Transverse colon (tissue), 4 donors: ENCODE measurements around the gene SLBP. TPM values are rescaled to one million over a fixed set of nuclear protein-coding genes. Genes with fewer than 3 reads are reported as not detected.

Experiments
- DNase-seq: peaks from one replicate; pipeline ENCODE4 v3.0.0-alpha.2; 2019
- H3K27ac ChIP-seq, 4 donors: fragments of 200-600 bp; sonication (generic); 2 replicates each; pipeline ENCODE4 v1.5.1; 2016 to 2018; ENCODE audit warnings: inconsistent platforms in 4 of 4
- H3K27me3 ChIP-seq: fragments of 200-600 bp; sonication (generic); 2 replicates; pipeline ENCODE4 v1.5.1; 2017; ENCODE audit warnings: inconsistent platforms
- H3K36me3 ChIP-seq, 4 donors: fragments of 200-600 bp; sonication (generic); 2 replicates each; pipeline ENCODE4 v1.5.1; 2017 to 2019; ENCODE audit warnings: inconsistent platforms in 4 of 4
- H3K4me1 ChIP-seq, 4 donors: fragments of 200-600 bp; sonication (generic); 2 replicates each; pipeline ENCODE4 v1.5.1; 2017 to 2020; ENCODE audit warnings: inconsistent platforms in 4 of 4
- H3K4me3 ChIP-seq, 4 donors: fragments of 200-600 bp; sonication (generic); 1 replicate in 1 of 4; 2 replicates in 3 of 4; pipeline versions ENCODE4 v1.5.1 to v1.6.1; 2017 to 2019; ENCODE audit warnings: inconsistent platforms in 4 of 4
- H3K9me3 ChIP-seq, 2 donors: fragments of 200-600 bp; sonication (generic); 2 replicates each; pipeline ENCODE4 v1.5.1; 2017 to 2019; ENCODE audit warnings: inconsistent platforms in 2 of 2
- EP300 ChIP-seq: sonication (generic); formaldehyde crosslinking; IDR thresholded peaks from one replicate; pipeline ENCODE4 v1.6.1; 2017; ENCODE audit warnings: antibody characterized with exemption, low read depth
- POLR2A ChIP-seq: fragments of 450-650 bp; IDR thresholded peaks from one replicate; pipeline ENCODE4 v1.6.1; 2016; ENCODE audit warnings: antibody characterized with exemption, mild to moderate bottlenecking, moderate library complexity
- POLR2AphosphoS5 ChIP-seq, 3 donors: sonication (generic); formaldehyde crosslinking; IDR thresholded peaks; one replicate each; pipeline ENCODE4 v1.6.1; 2016; ENCODE audit warnings: antibody characterized with exemption in 3 of 3
- WGBS, 2 donors: methylation state at CpG; one replicate each; pipeline ENCODE4 v1.1.5; 2018; ENCODE audit warnings: low coverage in 1 of 2; 5-methylcytosine and 5-hydroxymethylcytosine counted together
- in situ Hi-C, 4 donors: fragments of 200-750 bp; cut with MboI; loops; one replicate each; pipeline versions ENCODE4 v1.15.0 to v1.15.1; 2017; ENCODE audit warnings: low sequenced_read_pairs in 3 of 4, low pct_ligation_motif_present in 1 of 4, low pct_unique_long_range_greater_than_20kb in 1 of 4
- intact Hi-C: fragments of 100-400 bp; cut with DNase I; formaldehyde crosslinking; loops from one replicate; pipeline ENCODE4 v1.15.1; 2023; ENCODE audit warnings: low total_unique reads
- total RNA-seq, 4 donors: library from RNA; depleted of rRNA; stranded (reverse); fragments of >200 nt; gene quantifications; one replicate each; pipeline ENCODE4 v1.1.0, GENCODE V29; 2016
- TF ChIP-seq, protein P1 (sequence below), 5 experiments: fragments of 200-600 bp in 3 of 5; fragments of 450-650 bp in 2 of 5; sonication (generic) in 3 of 5; IDR thresholded peaks; 1 replicate in 2 of 5; 2 replicates in 3 of 5; pipeline ENCODE4 v1.5.1; 2016 to 2017; ENCODE audit warnings: antibody characterized with exemption in 5 of 5, inconsistent platforms in 3 of 5, mild to moderate bottlenecking in 2 of 5, moderate library complexity in 1 of 5

The SLBP gene
- total RNA-seq, 4 donors from 2014 or later = 7.6 to 47.5 (median 31.6) TPM

DNA sequence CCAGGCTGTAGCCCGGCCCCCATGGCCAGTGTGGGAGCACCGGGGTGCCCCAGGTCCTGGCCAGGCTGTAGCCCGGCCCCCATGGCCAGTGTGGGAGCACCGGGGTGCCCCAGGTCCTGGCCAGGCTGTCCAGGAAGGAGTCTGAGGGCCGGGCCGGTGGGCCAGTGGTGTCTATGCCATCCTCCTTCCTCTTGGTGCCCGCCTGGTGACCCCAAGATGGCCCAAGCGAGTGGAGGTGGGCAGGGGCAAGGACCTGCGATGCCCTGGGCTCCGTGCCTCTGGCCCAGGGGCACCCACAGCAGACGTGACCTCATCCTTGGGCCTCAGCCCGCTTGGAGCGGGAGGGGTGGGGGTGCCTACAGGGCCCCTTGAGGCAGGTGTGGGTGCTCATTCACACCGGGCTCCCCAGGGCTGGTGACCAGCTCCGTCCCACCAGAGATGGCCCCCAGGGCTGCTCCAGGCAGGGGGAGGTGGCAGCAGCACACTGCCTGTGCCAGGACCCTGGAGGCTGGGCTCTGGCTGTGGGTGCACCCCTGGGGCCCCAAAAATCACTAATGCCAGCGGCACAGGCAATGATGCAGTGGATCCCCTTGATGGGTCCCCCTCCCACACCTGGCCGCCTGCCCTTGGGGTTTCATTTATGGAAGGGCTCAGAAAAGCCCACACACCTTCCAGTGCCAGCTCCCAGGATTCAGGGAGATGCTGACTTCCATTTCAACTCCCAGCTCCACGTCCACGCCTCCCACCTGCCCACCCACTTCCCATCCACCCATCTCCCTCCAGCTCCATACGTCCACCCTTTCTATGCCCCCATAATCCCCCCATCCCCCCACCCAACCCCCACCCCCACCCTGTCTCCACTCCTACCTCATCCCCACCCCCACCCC, 45.0 kb upstream of the SLBP start:
- no peak for TF ChIP-seq POLR2A
- TF ChIP-seq, protein P1, sequence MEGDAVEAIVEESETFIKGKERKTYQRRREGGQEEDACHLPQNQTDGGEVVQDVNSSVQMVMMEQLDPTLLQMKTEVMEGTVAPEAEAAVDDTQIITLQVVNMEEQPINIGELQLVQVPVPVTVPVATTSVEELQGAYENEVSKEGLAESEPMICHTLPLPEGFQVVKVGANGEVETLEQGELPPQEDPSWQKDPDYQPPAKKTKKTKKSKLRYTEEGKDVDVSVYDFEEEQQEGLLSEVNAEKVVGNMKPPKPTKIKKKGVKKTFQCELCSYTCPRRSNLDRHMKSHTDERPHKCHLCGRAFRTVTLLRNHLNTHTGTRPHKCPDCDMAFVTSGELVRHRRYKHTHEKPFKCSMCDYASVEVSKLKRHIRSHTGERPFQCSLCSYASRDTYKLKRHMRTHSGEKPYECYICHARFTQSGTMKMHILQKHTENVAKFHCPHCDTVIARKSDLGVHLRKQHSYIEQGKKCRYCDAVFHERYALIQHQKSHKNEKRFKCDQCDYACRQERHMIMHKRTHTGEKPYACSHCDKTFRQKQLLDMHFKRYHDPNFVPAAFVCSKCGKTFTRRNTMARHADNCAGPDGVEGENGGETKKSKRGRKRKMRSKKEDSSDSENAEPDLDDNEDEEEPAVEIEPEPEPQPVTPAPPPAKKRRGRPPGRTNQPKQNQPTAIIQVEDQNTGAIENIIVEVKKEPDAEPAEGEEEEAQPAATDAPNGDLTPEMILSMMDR (IDR thresholded peaks at IDR 0.05) = no peak
- no peak for TF ChIP-seq POLR2AphosphoS5 (IDR thresholded peaks at IDR 0.05)
- no peak for TF ChIP-seq EP300
- intact Hi-C loops = no loop called here
- Histone ChIP-seq H3K36me3 (no peaks in the 10 kb centered on the region), H3K4me1 (peaks cover 0 to 10% (median 8%) of the 10 kb centered on the region in 4 donors), H3K9me3 (no peaks in the 10 kb centered on the region), H3K27ac (no peak overlapping the region), H3K4me3 (no peak overlapping the region), H3K27me3 (peaks cover 3% of the 10 kb centered on the region)
- WGBS, 2 donors = 71 to 77% methylated on average over 4 to 11 of the region's 20 CpGs
- no peak for DNase-seq
- in situ Hi-C loops = loop anchor here in 1 of 4 donors (10.0 kb wide), 1 partner anchor 58 kb away; no protein-coding TSS in a partner anchor

DNA sequence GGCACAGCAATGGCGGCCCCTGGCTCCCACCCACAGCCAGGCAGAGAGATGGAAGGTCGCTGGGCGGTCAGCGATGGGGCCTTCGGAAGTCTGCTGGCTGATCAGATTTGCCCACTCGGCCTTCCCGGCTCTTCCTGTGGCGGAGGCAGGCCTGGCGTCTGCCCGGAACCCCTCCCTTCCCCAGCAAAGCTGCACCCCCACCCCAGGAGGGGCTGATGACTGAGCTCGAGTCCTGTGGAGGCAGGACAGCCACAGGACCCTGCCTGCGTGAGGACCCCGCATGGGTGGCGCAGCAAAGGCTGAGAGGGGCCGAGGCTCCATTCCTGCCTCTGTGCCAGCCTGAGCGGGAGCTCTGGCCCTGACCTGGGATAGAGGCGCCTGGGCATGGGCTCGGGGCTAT, 44.0 kb upstream of the SLBP start:
- in situ Hi-C loops = loop anchor here in 1 of 4 donors (10.0 kb wide), 1 partner anchor 59 kb away; no protein-coding TSS in a partner anchor
- Histone ChIP-seq H3K4me1 (peaks cover 0 to 16% (median 10%) of the 10 kb centered on the region in 4 donors), H3K36me3 (no peaks in the 10 kb centered on the region), H3K4me3 (no peak overlapping the region), H3K27me3 (no peaks in the 10 kb centered on the region), H3K27ac (no peak overlapping the region), H3K9me3 (no peaks in the 10 kb centered on the region)
- intact Hi-C loops = no loop called here
- WGBS, 2 donors = 83% methylated on average over 16 of the region's 18 CpGs; no CpG with 5 or more reads in 1 of the 2 donors
- TF ChIP-seq POLR2AphosphoS5 (IDR thresholded peaks at IDR 0.05) = no peak
- no peak for TF ChIP-seq EP300
- TF ChIP-seq, protein P1 (IDR thresholded peaks at IDR 0.05) = no peak
- TF ChIP-seq POLR2A = no peak
- no peak for DNase-seq

- in situ Hi-C loops (loop anchor here in 1 of 4 donors (10.0 kb wide), 1 partner anchor 60 kb away; no protein-coding TSS in a partner anchor), intact Hi-C loops (no loop called here)
Observed at GRCh38 chr4:1755297-1755696, 43.2 kb upstream of the SLBP start.

DNA sequence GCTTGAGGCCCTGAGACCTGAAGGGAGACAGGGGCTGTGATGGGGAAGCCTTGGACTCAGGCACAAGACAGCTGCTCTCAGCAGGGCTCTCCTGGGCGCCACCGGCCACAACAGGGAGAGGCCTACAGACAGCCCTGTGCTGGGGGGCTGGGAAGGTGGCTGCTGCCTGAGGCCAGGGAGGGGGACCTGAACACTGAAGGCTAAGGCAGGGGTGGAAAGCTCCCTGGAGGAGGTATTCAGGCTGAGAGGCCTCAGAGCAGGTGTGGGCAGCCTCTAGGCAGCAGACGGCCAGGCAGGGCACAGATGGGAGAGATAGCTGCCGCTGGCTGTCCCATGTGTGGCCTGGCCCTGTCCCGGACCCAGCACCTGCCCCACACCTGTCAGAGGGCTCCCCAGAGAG, 42.2 kb upstream of the SLBP start:
- no peak overlapping the region for H3K4me3 ChIP-seq
- TF ChIP-seq, protein P1 (IDR thresholded peaks at IDR 0.05) = no peak
- TF ChIP-seq POLR2A = no peak
- TF ChIP-seq POLR2AphosphoS5 (IDR thresholded peaks at IDR 0.05) = no peak
- no peak for TF ChIP-seq EP300
- H3K4me1 ChIP-seq = peaks cover 0 to 16% (median 10%) of the 10 kb centered on the region in 4 donors
- intact Hi-C loops = no loop called here
- H3K9me3 ChIP-seq = no peaks in the 10 kb centered on the region
- H3K27me3 ChIP-seq = no peaks in the 10 kb centered on the region
- no peak overlapping the region for H3K27ac ChIP-seq
- in situ Hi-C loops = loop anchor here in 1 of 4 donors (10.0 kb wide), 1 partner anchor 60 kb away; no protein-coding TSS in a partner anchor
- H3K36me3 ChIP-seq = no peaks in the 10 kb centered on the region
- no peak for DNase-seq
- 65% methylated on average over 4 of the region's 5 CpGs; no CpG with 5 or more reads in 1 of the 2 donors for WGBS, 2 donors

More at GRCh38 chr4:1755297-1755696, 43.2 kb upstream of the SLBP start:
- no peak overlapping the region for H3K27ac ChIP-seq
- no peaks in the 10 kb centered on the region for H3K27me3 ChIP-seq
- H3K4me3 ChIP-seq = no peak overlapping the region
- TF ChIP-seq, protein P1 (IDR thresholded peaks at IDR 0.05) = no peak
- TF ChIP-seq EP300 (no peak), POLR2A (no peak)
- peaks cover 0 to 16% (median 10%) of the 10 kb centered on the region in 4 donors for H3K4me1 ChIP-seq
- no peaks in the 10 kb centered on the region for H3K36me3 ChIP-seq
- H3K9me3 ChIP-seq = no peaks in the 10 kb centered on the region
- no peak for DNase-seq
- 91% methylated on average over 16 of the region's 17 CpGs; no CpG with 5 or more reads in 1 of the 2 donors for WGBS, 2 donors
